ENCODE measurements around the gene KRTAP12-2. TPM values are rescaled to one million over a fixed set of nuclear protein-coding genes. Genes with fewer than 3 reads are reported as not detected.
"Not testable (repeated sequence)": the region's sequence is repeated elsewhere in the genome, so short reads cannot be mapped to it uniquely, and the experiment has no call there.

The KRTAP12-2 gene
- total and polyA plus RNA-seq, 2 donors (not counting 3 experiments of a cell fraction or from before 2014, with no cell fraction given), result not detected

GRCh38 chr21:44691686-44692085 lies 25.0 kb upstream of the KRTAP12-2 start:
- BruUV-seq (replicated peaks), result no TSS peak
- Histone ChIP-seq H3K27ac (ENCODE audit: insufficient read depth, low read depth, low read length) (no peak overlapping the region), H3K4me2 (ENCODE audit: insufficient read depth, low read length) (no peak overlapping the region), H3K9ac (replicated peaks; ENCODE audit: extremely low read depth, insufficient read depth, low read length) (no peak overlapping the region), H3K9me1 (replicated peaks; ENCODE audit: control insufficient read depth, extremely low read depth, insufficient read depth, low read length) (no peaks in the 10 kb centered on the region), H3K4me1 (ENCODE audit: control insufficient read depth, extremely low read depth, insufficient read depth, low read length) (no peaks in the 10 kb centered on the region), H4K20me1 (replicated peaks; ENCODE audit: control insufficient read depth, extremely low read depth, insufficient read depth, low read length) (no peaks in the 10 kb centered on the region), H3K36me3 (ENCODE audit: control insufficient read depth in 2 of 2, extremely low read depth in 1 of 2, insufficient read depth in 2 of 2, low read length in 2 of 2) (no peaks in the 10 kb centered on the region), H3K27me3 (ENCODE audit: control insufficient read depth in 2 of 2, insufficient read depth in 2 of 2, low read length in 2 of 2) (peaks cover 8 to 19% of the 10 kb centered on the region in 2 experiments), H3K4me3 (replicated peaks in 1 of 3; ENCODE audit: insufficient read depth in 1 of 3, low read depth in 1 of 3, low read length in 3 of 3) (no peak overlapping the region), H3K9me3 (replicated peaks; ENCODE audit: control insufficient read depth, insufficient read depth, low read length) (no peaks in the 10 kb centered on the region), H3K79me2 (ENCODE audit: control insufficient read depth, insufficient read depth, low read length) (no peaks in the 10 kb centered on the region), H2AFZ (ENCODE audit: low read depth, low read length) (no peak overlapping the region)
- no peak for FAIRE-seq
- dilution Hi-C loops (cut with MboI; ENCODE audit: extremely low pct_ligation_motif_present, low sequenced_read_pairs) (no loop called here), intact Hi-C loops (cut with micrococcal nuclease) (no loop called here)
- ChIA-PET CTCF (interaction anchor here (0.6 to 2.0 kb wide), 3 partner anchors 15 to 240 kb away, joined by 4 to 7 read pairs (median 5); no protein-coding TSS in a partner anchor), POLR2A (no interaction called here)
- no peak for DNase-seq (ENCODE audit: low read depth, low spot score)
- TF ChIP-seq GATA2 (IDR thresholded peaks at IDR 0.05; ENCODE audit: insufficient read depth, insufficient read length, low read depth, low read length) (no peak), MYC (IDR thresholded peaks at IDR 0.05; ENCODE audit: low read depth, low read length) (no peak)
- TF ChIP-seq, protein P1, sequence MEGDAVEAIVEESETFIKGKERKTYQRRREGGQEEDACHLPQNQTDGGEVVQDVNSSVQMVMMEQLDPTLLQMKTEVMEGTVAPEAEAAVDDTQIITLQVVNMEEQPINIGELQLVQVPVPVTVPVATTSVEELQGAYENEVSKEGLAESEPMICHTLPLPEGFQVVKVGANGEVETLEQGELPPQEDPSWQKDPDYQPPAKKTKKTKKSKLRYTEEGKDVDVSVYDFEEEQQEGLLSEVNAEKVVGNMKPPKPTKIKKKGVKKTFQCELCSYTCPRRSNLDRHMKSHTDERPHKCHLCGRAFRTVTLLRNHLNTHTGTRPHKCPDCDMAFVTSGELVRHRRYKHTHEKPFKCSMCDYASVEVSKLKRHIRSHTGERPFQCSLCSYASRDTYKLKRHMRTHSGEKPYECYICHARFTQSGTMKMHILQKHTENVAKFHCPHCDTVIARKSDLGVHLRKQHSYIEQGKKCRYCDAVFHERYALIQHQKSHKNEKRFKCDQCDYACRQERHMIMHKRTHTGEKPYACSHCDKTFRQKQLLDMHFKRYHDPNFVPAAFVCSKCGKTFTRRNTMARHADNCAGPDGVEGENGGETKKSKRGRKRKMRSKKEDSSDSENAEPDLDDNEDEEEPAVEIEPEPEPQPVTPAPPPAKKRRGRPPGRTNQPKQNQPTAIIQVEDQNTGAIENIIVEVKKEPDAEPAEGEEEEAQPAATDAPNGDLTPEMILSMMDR (IDR thresholded peaks at IDR 0.05; ENCODE audit: extremely low read depth in 1 of 2, insufficient read depth in 1 of 2, low read depth in 1 of 2, low read length in 2 of 2), result no peak

GRCh38 chr21:44689740-44690139 lies 23.0 kb upstream of the KRTAP12-2 start:
- H3K36me3 ChIP-seq (ENCODE audit: control insufficient read depth in 2 of 2, extremely low read depth in 1 of 2, insufficient read depth in 2 of 2, low read length in 2 of 2); BruUV-seq (replicated peaks); CTCF ChIA-PET; H3K4me2 ChIP-seq (ENCODE audit: insufficient read depth, low read length); H3K4me3 ChIP-seq (replicated peaks in 1 of 3; ENCODE audit: insufficient read depth in 1 of 3, low read depth in 1 of 3, low read length in 3 of 3); POLR2A ChIA-PET; FAIRE-seq; H4K20me1 ChIP-seq (replicated peaks; ENCODE audit: control insufficient read depth, extremely low read depth, insufficient read depth, low read length); H3K79me2 ChIP-seq (ENCODE audit: control insufficient read depth, insufficient read depth, low read length); intact Hi-C loops (cut with micrococcal nuclease); dilution Hi-C loops (cut with MboI; ENCODE audit: extremely low pct_ligation_motif_present, low sequenced_read_pairs); DNase-seq (ENCODE audit: low read depth, low spot score); H3K9me3 ChIP-seq (replicated peaks; ENCODE audit: control insufficient read depth, insufficient read depth, low read length); H3K9me1 ChIP-seq (replicated peaks; ENCODE audit: control insufficient read depth, extremely low read depth, insufficient read depth, low read length); H3K4me1 ChIP-seq (ENCODE audit: control insufficient read depth, extremely low read depth, insufficient read depth, low read length); H3K27ac ChIP-seq (ENCODE audit: insufficient read depth, low read depth, low read length); H2AFZ ChIP-seq (ENCODE audit: low read depth, low read length); H3K9ac ChIP-seq (replicated peaks; ENCODE audit: extremely low read depth, insufficient read depth, low read length): not testable (repeated sequence)
- peaks cover 5 to 19% of the 10 kb centered on the region in 2 experiments for H3K27me3 ChIP-seq (ENCODE audit: control insufficient read depth in 2 of 2, insufficient read depth in 2 of 2, low read length in 2 of 2)

Measured in endothelial cell of umbilical vein (primary cell).